Parathyroid adenoma (tissue), 2 donors: ENCODE data around the gene RARA.

Source experiments
- H2AFZ ChIP-seq: fragments of 300-600 bp; sonication (generic); one replicate; pipeline ENCODE4 v1.7.0; 2017; ENCODE audit warnings: antibody characterized with exemption, mild to moderate bottlenecking
- H3K27ac ChIP-seq: fragments of 300-600 bp; sonication (generic); one replicate; pipeline ENCODE4 v1.7.0; 2017
- H3K27me3 ChIP-seq: fragments of 300-600 bp; sonication (generic); one replicate; pipeline ENCODE4 v1.7.0; 2017; ENCODE audit warnings: low read length; ENCODE audit not compliant: control insufficient read depth, insufficient read depth
- H3K36me3 ChIP-seq: fragments of 300-600 bp; sonication (generic); one replicate; pipeline ENCODE4 v1.7.0; 2017; ENCODE audit warnings: low read length; ENCODE audit not compliant: control insufficient read depth, insufficient read depth
- H3K4me1 ChIP-seq: fragments of 300-600 bp; sonication (generic); one replicate; pipeline ENCODE4 v1.7.0; 2017; ENCODE audit warnings: control low read depth
- H3K4me2 ChIP-seq: fragments of 300-600 bp; sonication (generic); one replicate; pipeline ENCODE4 v1.7.0; 2017; ENCODE audit warnings: low read length
- H3K4me3 ChIP-seq: fragments of 300-600 bp; sonication (generic); one replicate; pipeline ENCODE4 v1.7.0; 2017; ENCODE audit warnings: low read depth, low read length
- H3K79me2 ChIP-seq: fragments of 300-600 bp; sonication (generic); one replicate; pipeline ENCODE4 v1.7.0; 2017; ENCODE audit warnings: control low read depth
- H3K9ac ChIP-seq: fragments of 300-600 bp; sonication (generic); one replicate; pipeline ENCODE4 v1.7.0; 2017; ENCODE audit warnings: mild to moderate bottlenecking
- H3K9me3 ChIP-seq: fragments of 300-600 bp; sonication (generic); one replicate; pipeline ENCODE4 v1.7.0; 2017; ENCODE audit warnings: low read length; ENCODE audit not compliant: control insufficient read depth
- TF ChIP-seq, protein P1 (sequence below): fragments of 300-600 bp; sonication (generic); IDR thresholded peaks from one replicate; pipeline ENCODE4 v1.7.0; 2017; ENCODE audit warnings: antibody characterized with exemption, mild to moderate bottlenecking
- donor health status: primary hyperparathyroidism.

RARA gene

DNA sequence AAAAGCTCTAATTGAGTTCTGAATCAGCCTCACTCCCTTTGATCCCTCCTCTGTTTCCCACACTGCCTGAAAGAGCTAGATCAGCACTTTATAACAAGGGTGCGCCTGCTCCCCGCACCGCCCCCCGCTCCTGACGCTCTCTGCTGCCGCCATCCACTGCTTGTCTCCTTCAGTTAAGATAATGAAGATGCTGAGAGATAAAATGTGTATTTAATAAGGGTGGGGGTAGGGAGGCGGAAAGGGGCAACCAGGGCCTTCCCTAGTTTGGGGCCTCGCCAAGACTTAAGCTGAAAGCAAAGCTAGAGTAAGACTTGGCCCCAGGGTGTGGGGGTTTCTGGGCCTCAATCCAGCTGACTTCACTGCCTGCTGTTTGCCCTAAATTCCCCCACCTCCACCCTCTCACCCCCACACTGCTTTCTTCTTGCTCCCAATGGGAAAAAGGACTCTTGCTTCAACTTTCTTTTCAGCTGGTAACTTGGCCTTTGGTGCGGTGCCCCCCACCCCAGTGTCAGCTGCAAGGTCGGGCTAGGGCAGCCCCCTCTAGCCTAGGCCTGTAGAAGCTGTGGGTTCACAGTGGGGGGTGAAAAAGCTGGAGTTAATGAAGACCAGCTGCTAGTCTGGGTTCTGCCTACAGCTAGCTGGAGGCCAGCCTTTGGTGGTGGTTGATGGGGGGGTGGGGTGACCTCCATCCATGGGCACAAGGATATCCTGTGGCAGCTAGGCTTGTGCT is 1.8 kb upstream of the RARA start:
- H3K27me3 ChIP-seq: no peaks in the 10 kb centered on the region
- H3K27ac ChIP-seq: peak overlapping the region; percentile 21
- H3K36me3 ChIP-seq: no peaks in the 10 kb centered on the region
- H3K9ac ChIP-seq: no peak overlapping the region
- TF ChIP-seq, protein P1, sequence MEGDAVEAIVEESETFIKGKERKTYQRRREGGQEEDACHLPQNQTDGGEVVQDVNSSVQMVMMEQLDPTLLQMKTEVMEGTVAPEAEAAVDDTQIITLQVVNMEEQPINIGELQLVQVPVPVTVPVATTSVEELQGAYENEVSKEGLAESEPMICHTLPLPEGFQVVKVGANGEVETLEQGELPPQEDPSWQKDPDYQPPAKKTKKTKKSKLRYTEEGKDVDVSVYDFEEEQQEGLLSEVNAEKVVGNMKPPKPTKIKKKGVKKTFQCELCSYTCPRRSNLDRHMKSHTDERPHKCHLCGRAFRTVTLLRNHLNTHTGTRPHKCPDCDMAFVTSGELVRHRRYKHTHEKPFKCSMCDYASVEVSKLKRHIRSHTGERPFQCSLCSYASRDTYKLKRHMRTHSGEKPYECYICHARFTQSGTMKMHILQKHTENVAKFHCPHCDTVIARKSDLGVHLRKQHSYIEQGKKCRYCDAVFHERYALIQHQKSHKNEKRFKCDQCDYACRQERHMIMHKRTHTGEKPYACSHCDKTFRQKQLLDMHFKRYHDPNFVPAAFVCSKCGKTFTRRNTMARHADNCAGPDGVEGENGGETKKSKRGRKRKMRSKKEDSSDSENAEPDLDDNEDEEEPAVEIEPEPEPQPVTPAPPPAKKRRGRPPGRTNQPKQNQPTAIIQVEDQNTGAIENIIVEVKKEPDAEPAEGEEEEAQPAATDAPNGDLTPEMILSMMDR: no peak
- H3K4me3 ChIP-seq: no peak overlapping the region
- H2AFZ ChIP-seq: peak overlapping the region; percentile 79
- H3K4me2 ChIP-seq: peak overlapping the region; percentile 17
- peaks cover 60% of the 10 kb centered on the region for H3K4me1 ChIP-seq
- no peaks in the 10 kb centered on the region for H3K79me2 ChIP-seq
- no peaks in the 10 kb centered on the region for H3K9me3 ChIP-seq

DNA sequence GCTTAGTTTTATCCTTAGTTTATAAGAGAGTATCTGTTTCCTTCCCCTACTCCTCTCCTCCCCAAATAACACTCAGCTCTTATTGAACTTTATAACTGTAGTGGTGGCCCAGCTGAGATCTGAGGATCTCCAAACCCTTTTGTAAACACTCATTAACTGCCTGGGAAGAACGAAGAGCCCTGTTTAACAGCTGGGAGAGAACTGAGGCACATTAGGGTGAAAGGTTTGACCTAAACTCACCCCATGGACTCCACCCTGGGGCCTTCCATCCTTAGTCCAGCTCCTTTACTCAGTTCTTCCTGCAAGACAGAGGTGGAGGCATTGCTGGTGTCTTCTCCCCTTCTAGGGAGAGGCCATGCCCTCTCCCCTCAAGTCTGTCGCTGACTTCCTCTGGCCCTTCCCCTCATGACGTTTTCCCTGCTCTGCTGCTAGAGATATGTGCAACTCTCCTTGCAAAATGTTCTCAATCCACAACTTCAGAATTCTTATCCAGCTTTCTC is 1.2 kb upstream of the RARA start:
- Histone ChIP-seq H3K9ac (no peak overlapping the region), H3K9me3 (no peaks in the 10 kb centered on the region), H3K27ac (peak overlapping the region; percentile 21), H3K4me1 (peaks cover 66% of the 10 kb centered on the region), H3K79me2 (no peaks in the 10 kb centered on the region), H2AFZ (peak overlapping the region; percentile 79), H3K4me2 (no peak overlapping the region), H3K4me3 (no peak overlapping the region), H3K27me3 (no peaks in the 10 kb centered on the region), H3K36me3 (no peaks in the 10 kb centered on the region)
- TF ChIP-seq, protein P1: no peak

DNA sequence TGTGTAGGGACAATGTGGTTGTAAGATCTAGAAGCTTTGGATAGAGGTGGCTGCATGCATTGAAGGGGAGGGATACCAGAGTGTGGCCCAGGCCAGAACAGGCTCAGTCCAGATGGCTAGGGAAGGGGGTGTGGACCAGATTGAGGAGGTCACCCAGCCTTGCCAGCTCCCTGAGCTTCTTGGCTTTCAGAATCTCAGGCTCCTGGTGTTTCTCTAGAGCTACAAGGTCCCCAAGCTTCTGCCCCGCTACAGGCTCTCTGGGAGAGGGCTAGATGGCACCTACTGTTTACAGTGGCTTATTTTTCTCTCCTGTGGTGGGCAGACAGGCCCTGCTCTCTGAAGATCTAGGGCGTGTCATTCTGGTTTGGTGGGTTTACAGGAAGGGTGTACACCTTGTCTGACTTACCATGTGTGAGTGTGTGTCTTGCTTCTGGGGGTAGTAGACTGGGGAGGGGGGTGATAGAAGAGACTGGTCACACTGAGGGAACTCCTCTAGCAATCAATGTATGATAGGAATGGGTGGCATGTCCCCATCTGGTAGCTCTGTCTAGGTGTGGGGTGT is 1.1 kb downstream of the RARA start:
- no peaks in the 10 kb centered on the region for H3K27me3 ChIP-seq
- peak overlapping the region; percentile 51 for H3K4me3 ChIP-seq
- H3K9ac ChIP-seq: no peak overlapping the region
- H3K79me2 ChIP-seq: no peaks in the 10 kb centered on the region
- H2AFZ ChIP-seq: no peak overlapping the region
- peaks cover 67% of the 10 kb centered on the region for H3K4me1 ChIP-seq
- H3K36me3 ChIP-seq: no peaks in the 10 kb centered on the region
- H3K4me2 ChIP-seq: peak overlapping the region; percentile 82
- no peak overlapping the region for H3K27ac ChIP-seq
- TF ChIP-seq, protein P1: no peak
- no peaks in the 10 kb centered on the region for H3K9me3 ChIP-seq

GRCh38 chr17:40310882-40311391 is 2.0 kb downstream of the RARA start:
- no peak overlapping the region for H3K9ac ChIP-seq
- TF ChIP-seq, protein P1: no peak
- peak overlapping the region; percentile 2 for H2AFZ ChIP-seq
- H3K4me1 ChIP-seq: peaks cover 69% of the 10 kb centered on the region
- H3K4me3 ChIP-seq: no peak overlapping the region
- no peaks in the 10 kb centered on the region for H3K9me3 ChIP-seq
- H3K27me3 ChIP-seq: no peaks in the 10 kb centered on the region
- H3K36me3 ChIP-seq: no peaks in the 10 kb centered on the region
- H3K4me2 ChIP-seq: no peak overlapping the region
- peak overlapping the region; percentile 47 for H3K27ac ChIP-seq
- H3K79me2 ChIP-seq: no peaks in the 10 kb centered on the region
